SK-N-SH (cell line): ENCODE data around the gene OR6B3.

ENCODE experiments used
- MXI1 ChIP-seq: IDR thresholded peaks from 2 replicates; pipeline ENCODE4 v1.6.1; 2012; ENCODE audit warnings: mild to moderate bottlenecking, low read depth, low read length, improper control_type of control experiment
- RFX5 ChIP-seq: IDR thresholded peaks from 2 replicates; pipeline ENCODE4 v1.6.1; 2012; ENCODE audit warnings: mild to moderate bottlenecking, improper control_type of control experiment, low read length
- TCF12 ChIP-seq: IDR thresholded peaks from 2 replicates; pipeline ENCODE4 v1.4.0; 2012
- TF ChIP-seq, protein P1 (sequence below): fragments of 150-350 bp; IDR thresholded peaks from 2 replicates; pipeline ENCODE4 v1.6.1; 2016; ENCODE audit warnings: mild to moderate bottlenecking, low read depth, low read length
- TF ChIP-seq, protein P2 (sequence below): fragments of 200-600 bp; sonication (generic); IDR thresholded peaks from 2 replicates; pipeline ENCODE4 v1.6.1; 2017; ENCODE audit warnings: antibody characterized with exemption, mild to moderate bottlenecking, moderate library complexity

DNA sequence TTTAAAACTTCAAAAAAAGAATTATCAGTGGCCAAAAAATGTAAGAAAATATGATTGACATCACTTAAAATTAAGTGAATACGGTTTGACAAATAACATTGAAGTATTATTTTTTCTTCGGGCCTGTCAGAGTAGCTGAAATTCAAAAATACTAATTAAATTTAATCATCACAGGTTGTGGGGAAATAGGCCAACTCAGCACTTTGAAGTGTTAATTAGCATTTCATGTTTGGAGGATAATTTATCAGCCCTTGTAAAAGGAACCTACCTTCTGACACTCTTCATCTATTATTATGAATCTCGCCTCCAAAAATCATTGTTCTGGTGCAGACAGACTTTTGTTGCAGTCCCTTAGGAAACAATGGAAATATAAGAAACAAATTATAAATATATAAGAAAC lies 17.6 kb upstream of the OR6B3 start:
- TF ChIP-seq, protein P1, sequence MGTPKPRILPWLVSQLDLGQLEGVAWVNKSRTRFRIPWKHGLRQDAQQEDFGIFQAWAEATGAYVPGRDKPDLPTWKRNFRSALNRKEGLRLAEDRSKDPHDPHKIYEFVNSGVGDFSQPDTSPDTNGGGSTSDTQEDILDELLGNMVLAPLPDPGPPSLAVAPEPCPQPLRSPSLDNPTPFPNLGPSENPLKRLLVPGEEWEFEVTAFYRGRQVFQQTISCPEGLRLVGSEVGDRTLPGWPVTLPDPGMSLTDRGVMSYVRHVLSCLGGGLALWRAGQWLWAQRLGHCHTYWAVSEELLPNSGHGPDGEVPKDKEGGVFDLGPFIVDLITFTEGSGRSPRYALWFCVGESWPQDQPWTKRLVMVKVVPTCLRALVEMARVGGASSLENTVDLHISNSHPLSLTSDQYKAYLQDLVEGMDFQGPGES = no peak
- TF ChIP-seq, protein P2, sequence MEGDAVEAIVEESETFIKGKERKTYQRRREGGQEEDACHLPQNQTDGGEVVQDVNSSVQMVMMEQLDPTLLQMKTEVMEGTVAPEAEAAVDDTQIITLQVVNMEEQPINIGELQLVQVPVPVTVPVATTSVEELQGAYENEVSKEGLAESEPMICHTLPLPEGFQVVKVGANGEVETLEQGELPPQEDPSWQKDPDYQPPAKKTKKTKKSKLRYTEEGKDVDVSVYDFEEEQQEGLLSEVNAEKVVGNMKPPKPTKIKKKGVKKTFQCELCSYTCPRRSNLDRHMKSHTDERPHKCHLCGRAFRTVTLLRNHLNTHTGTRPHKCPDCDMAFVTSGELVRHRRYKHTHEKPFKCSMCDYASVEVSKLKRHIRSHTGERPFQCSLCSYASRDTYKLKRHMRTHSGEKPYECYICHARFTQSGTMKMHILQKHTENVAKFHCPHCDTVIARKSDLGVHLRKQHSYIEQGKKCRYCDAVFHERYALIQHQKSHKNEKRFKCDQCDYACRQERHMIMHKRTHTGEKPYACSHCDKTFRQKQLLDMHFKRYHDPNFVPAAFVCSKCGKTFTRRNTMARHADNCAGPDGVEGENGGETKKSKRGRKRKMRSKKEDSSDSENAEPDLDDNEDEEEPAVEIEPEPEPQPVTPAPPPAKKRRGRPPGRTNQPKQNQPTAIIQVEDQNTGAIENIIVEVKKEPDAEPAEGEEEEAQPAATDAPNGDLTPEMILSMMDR = no peak
- no peak for TF ChIP-seq MXI1
- no peak for TF ChIP-seq RFX5
- TF ChIP-seq TCF12 = no peak
